ENCODE results near the gene PER1. TPM values are rescaled to one million over a fixed set of nuclear protein-coding genes. Genes with fewer than 3 reads are reported as not detected.
A peak's percentile ranks its signal among the peaks of the same experiment; 100 is the strongest.

PER1 gene
- total and polyA plus RNA-seq, 9 of the 15 experiments (the other 6 are each of a cell fraction or from before 2014, with no cell fraction given), result 0.13 to 26.0 (median 3.4) TPM

GRCh38 chr17:8189711-8190477 is 37.7 kb upstream of the PER1 start, which contains the start of gene BORCS6 (continued):
- peak; percentile 77 for TF ChIP-seq ELF2 (CRISPR knock-in tag; IDR thresholded peaks at IDR 0.05)
- TF ChIP-seq TEAD1 (CRISPR knock-in tag; IDR thresholded peaks at IDR 0.05), result peak in 1 of 2 experiments; percentile 58; a peak in 1 of 4 replicates
- no peak for TF ChIP-seq RBM39 (optimal IDR thresholded peaks at IDR 0.05; ENCODE audit: low read depth, low read length)
- no peak for TF ChIP-seq ZNF12 (CRISPR knock-in tag; IDR thresholded peaks at IDR 0.05)
- TF ChIP-seq XRCC5 (IDR thresholded peaks at IDR 0.05; ENCODE audit: low read depth, low read length), result 0 out of 2 replicates have a peak, but pooled peaks have one; percentile 4
- TF ChIP-seq SP1 (CRISPR knock-in tag; IDR thresholded peaks at IDR 0.05), result peak; percentile 83
- TF ChIP-seq ZNF583 (CRISPR knock-in tag; IDR thresholded peaks at IDR 0.05), result no peak
- TF ChIP-seq KDM4B (IDR thresholded peaks at IDR 0.05; ENCODE audit: borderline replicate concordance in 2 of 2, low read depth in 1 of 2), result no peak
- TF ChIP-seq, protein P1, sequence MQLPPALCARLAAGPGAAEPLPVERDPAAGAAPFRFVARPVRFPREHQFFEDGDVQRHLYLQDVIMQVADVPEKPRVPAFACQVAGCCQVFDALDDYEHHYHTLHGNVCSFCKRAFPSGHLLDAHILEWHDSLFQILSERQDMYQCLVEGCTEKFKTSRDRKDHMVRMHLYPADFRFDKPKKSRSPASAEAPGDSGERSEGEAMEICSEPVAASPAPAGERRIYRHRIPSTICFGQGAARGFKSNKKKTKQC (CRISPR knock-in tag; IDR thresholded peaks at IDR 0.05), result peak; percentile 58; the same call in 1 of the 2 replicates
- TF ChIP-seq HDAC1 (IDR thresholded peaks at IDR 0.05), result no peak; a peak in 1 of 4 replicates
- 0 out of 2 replicates have a peak, but pooled peaks have one; percentile 9 for TF ChIP-seq ESRRA (IDR thresholded peaks at IDR 0.05; ENCODE audit: borderline replicate concordance, low read depth)
- TF ChIP-seq SMAD4 (CRISPR knock-in tag; conservative IDR thresholded peaks at IDR 0.05), result peak; percentile 30; the same call in 1 of the 2 replicates
- TF ChIP-seq C11orf30 (IDR thresholded peaks at IDR 0.05; ENCODE audit: low read depth), result peak; percentile 66
- peak; percentile 44 to 46; a peak in 3 of 4 replicates for TF ChIP-seq NRF1 (conservative IDR thresholded peaks at IDR 0.05 in 1 of 2, IDR thresholded peaks at IDR 0.05 in 1 of 2)
- peak; percentile 50; the same call in 1 of the 2 replicates for TF ChIP-seq L3MBTL2 (IDR thresholded peaks at IDR 0.05)
- TF ChIP-seq POLR2AphosphoS5 (IDR thresholded peaks at IDR 0.05; ENCODE audit: control insufficient read depth, insufficient read depth, low read depth, low read length), result no peak
- TF ChIP-seq CXXC5 (CRISPR knock-in tag; IDR thresholded peaks at IDR 0.05), result peak; percentile 67
- TF ChIP-seq RREB1 (CRISPR knock-in tag; IDR thresholded peaks at IDR 0.05), result 0 out of 2 replicates have a peak, but pooled peaks have one; percentile 18
- TF ChIP-seq NFIC (IDR thresholded peaks at IDR 0.05), result peak; percentile 79
- TF ChIP-seq PHF21A (IDR thresholded peaks at IDR 0.05; ENCODE audit: borderline replicate concordance, low read depth), result 0 out of 2 replicates have a peak, but pooled peaks have one; percentile 39
- TF ChIP-seq HCFC1 (IDR thresholded peaks at IDR 0.05; ENCODE audit: low read depth, low read length), result peak; percentile 19
- TF ChIP-seq HNRNPLL (IDR thresholded peaks at IDR 0.05; ENCODE audit: low read depth, low read length, poor library complexity, severe bottlenecking), result peak; percentile 27

All from K562 (cell line).